Hypothalamus (tissue), 51 donors: ENCODE results near the gene CCDC92.
"Not testable (repeated sequence)": the region's sequence is repeated elsewhere in the genome, so short reads cannot be mapped to it uniquely, and the experiment has no call there.

Experiments used
- DNase-seq, 51 donors: peaks; one replicate each; lab custom pipeline; 2025; lab: John Stamatoyannopoulos, UW

Gene CCDC92

DNA sequence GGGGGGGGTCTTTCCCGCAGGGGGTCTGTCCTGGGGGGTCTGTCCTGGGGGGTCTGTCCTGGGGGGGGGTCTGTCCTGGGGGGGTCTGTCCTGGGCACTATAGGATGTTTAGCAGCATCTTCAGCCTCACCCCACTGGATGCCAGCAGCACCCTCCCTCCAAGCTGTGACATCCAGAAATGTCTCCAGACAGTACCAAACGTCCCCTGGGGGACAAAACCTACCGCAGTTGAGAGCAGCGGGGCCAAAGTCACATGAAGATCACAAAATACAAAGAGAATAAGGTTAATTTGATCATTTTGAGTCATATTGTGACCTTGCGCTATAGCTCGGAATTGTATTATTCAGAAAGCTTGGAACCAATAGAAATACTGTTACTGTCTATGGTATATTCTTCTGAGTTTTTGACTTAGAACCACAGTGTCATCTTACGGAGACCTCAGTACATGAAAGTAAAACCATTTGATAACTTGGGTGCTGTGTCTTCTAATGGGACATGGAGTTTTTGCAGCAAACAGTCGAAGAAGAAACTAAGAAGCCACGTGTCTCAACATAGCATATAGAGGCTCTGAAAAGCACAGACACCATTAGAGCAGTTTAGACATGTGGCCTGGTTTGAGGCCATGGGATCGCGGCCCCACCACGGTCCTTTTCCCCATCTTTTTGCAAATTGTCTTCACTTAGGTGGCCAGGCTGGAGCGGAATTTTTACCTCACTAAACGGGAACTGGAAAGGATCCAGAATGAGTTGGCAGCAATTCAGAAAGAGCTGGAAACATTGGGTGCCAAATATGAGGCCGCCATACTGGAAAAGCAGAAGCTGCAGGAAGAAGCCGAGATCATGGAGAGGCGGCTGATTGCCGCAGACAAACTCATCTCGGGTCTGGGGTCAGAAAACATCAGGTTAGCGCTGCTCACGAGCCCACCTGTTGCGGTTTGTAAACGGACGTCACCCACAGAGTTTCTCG is 59.9 kb downstream of the CCDC92 start:
- no peak for DNase-seq

- DNase-seq = not testable (repeated sequence)
These were observed 60.8 kb downstream of the CCDC92 start for GRCh38 chr12:123911672-123912409.

DNA sequence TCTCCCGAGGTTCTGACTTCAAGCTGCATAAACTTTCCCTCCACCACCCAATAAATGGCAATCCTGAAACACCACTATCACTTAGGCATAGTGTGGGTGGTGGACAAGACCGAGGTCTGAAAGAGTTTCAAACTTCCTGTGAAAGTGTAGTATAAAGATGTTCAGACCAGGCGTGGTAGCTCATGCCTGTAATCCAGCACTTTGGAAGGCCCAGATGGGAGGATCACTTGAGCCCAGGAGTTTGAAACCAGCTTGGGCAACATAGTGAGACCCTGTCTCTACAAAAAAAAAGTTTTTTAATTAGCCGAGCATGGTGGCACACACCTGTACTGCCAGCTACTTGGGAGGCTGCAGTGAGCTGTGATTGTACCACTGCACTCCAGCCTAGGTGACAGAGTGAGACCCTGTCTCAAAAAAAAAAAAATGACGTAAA is 61.9 kb downstream of the CCDC92 start:
- no peak for DNase-seq

DNA sequence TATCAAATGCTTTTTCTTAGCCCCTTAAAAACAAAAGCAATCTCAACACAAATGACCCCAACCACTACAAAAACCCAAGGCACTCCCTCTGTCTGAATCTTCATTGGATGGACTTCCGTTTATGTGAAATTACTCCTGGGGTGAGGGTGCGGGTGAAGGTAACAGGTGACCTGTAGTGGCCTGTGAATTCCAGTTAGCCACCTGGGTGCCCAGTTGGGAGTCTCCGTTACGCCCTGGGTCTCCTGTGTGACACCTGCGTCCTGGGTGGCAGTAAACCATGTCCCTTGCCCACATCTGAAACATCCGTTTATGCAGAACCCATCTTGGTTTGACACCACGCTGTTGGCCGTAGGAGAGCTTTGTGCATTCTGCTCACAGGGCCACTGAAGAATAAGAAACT is 62.6 kb downstream of the CCDC92 start:
- no peak for DNase-seq

GRCh38 chr12:123908884-123909725 is 63.5 kb downstream of the CCDC92 start:
- DNase-seq = peak in 5 of 51 donors; percentile 6 to 42 (median 23)

DNA sequence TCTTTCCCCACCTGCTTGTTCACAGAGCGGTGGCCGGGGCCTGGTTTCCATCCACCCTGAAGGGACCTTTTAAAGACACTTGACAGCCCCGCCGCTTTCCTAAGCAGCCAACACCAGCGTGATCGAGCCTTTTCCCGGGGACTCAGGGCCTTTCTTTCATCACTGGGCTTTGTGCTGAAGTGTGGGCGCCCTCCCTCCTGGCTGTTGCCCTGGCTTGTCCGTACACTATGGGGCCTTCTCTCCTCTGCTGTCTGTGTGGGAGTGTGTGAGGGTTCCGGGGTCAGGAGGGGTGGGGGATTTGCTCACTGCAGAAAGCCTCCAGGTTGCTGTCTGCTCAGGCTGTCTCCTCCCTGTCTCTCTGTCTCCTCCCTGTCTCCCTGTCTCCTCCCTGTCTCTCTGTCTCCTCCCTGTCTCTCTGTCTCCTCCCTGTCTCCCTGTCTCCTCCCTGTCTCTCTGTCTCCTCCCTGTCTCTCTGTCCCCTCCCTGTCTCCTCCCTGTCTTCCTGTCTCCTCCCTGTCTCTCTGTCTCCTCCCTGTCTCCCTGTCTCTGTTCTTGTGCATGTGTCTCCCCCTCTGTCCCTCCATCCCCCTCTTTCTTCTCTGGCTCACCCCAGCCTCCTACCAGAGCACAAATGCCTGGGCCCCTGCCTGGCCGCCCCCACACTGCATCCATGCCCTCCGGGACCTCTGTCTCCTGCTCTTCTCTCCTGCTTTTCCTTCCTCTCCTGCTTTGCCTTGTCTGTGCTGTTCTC is 64.7 kb downstream of the CCDC92 start:
- peak in 11 of 51 donors; percentile 3 to 21 (median 13) for DNase-seq

- no peak for DNase-seq
These were observed 65.8 kb downstream of the CCDC92 start for GRCh38 chr12:123906711-123907420.

GRCh38 chr12:123905319-123905925 is 67.2 kb downstream of the CCDC92 start:
- DNase-seq = peak in 29 of 51 donors; percentile 2 to 62 (median 24)

DNA sequence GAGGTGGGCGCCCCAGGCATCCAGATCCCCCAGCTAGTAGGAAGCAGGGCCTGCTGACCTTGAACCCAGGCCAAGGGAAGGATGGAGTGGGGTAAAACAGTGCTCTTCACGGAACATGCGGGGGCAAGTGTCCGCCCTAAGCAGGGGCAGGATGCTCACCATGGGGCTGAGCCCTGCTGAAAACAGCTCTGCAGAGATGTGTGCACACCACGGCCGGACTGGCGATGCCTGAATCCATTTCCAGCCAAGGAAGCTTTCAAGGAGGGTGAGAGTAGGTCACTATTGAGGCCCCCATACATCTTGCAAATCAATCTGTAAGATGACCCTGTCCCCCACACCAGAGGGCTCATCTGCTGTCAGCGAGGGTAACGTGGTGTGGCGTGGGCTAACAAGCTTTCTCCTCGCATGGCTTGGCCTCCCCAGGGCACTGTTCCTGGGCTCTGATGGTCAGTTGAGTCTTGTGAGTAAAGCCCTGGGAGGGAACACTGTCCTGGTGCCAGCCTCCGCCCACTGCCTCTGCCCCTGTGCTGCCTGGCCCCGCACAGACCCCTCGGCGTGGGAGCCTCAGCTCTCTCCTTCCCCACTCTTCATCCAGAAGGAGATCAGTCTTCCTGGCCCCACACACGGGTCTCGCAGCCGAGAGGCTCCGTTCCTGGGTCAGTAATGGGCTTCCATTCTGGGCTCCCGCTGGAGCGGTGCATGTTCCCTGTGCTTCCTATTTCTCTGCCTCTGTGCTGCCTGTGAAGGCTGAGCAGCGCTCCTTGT is 69.1 kb downstream of the CCDC92 start:
- no peak for DNase-seq

DNA sequence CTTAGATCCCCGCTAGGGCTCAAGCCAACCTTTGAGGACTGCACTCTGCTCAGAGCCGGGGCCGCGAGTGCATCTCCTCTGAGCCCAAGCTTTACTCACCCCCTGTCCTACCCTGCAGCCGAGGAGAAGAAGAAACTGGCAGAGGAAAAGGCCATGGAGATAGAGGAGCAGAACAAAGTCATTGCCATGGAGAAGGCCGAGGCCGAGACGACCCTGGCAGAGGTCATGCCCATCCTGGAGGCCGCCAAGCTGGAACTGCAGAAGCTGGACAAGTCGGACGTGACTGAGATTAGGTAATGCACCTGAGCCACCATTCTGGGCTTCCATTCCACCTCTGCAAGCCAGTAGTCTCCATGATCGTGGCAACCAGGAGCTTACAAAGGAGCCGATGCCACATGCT is 69.8 kb downstream of the CCDC92 start:
- no peak for DNase-seq

- DNase-seq = no peak
These were observed 71.7 kb downstream of the CCDC92 start for GRCh38 chr12:123900871-123901376.

GRCh38 chr12:123899368-123899767 is 73.3 kb downstream of the CCDC92 start:
- DNase-seq = no peak

DNA sequence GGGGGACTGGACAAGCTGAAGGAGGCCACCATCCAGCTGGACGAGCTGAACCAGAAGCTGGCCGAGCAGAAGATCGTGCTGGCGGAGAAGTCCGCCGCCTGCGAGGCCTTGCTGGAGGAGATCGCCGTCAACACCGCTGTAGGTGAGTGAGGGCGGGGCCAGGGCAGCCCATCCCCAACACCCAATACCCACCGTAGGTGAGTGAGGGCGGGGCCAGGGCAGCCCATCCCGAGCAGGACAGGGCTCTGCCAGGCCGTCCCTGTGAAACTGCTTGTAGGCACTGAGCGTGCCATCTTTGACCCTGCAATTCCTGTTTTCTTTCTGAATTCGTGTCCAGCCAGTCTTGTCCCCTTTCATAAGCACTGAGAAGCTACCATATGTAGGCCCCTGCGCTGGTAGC is 74.0 kb downstream of the CCDC92 start:
- DNase-seq = no peak

- DNase-seq = peak in 1 of 51 donors; percentile 2
These were observed 75.4 kb downstream of the CCDC92 start for GRCh38 chr12:123897221-123897620.

GRCh38 chr12:123896767-123897166 is 75.9 kb downstream of the CCDC92 start:
- DNase-seq = no peak

DNA sequence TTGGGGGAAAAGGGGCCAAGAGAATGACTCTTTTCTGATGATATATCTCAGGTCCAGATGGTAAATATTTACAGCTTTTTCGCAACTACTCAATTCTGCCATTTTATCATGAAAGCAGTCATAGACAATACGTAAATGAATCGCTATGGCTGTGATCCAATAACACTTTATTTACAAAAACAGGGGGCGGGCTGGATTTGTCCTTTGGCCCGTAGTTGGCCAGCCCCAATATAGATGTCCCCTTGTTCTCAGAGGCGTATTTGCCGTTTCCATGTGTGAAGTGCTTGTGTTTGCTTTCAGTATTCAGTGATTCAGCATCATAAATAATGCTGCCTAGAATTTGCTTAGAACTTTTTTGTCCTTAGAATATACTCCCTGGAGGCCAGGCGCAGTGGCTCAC is 77.2 kb downstream of the CCDC92 start:
- peak in 4 of 51 donors; percentile 3 to 15 (median 6) for DNase-seq

GRCh38 chr12:123894823-123895345 is 77.7 kb downstream of the CCDC92 start:
- DNase-seq = no peak

GRCh38 chr12:123893276-123893675 is 79.4 kb downstream of the CCDC92 start:
- no peak for DNase-seq
